GM23338 (cell line): ENCODE data around the gene CDKAL1. TPM values are rescaled to one million over a fixed set of nuclear protein-coding genes. Genes with fewer than 3 reads are reported as not detected.

Source experiments
- ATAC-seq: fragments of 200-7000 bp; cut with Tn5 transposase; 3 replicates; pipeline ENCODE4 v1.9.1; 2020
- DNase-seq: peaks from one replicate; pipeline ENCODE4 v3.0.0-alpha.2; 2015; ENCODE audit warnings: low spot score
- H2AFZ ChIP-seq: fragments of 200-600 bp; sonication (generic); 2 replicates; pipeline ENCODE4 v1.8.0; 2016; ENCODE audit warnings: antibody characterized with exemption, mild to moderate bottlenecking, moderate library complexity
- H3F3A ChIP-seq: fragments of 200-600 bp; sonication (generic); replicated peaks from 2 replicates; pipeline ENCODE4 v1.8.0; 2017; ENCODE audit warnings: antibody characterized with exemption, mixed run types, low read depth
- H3K27ac ChIP-seq: fragments of 200-600 bp; sonication (generic); 2 replicates; pipeline ENCODE4 v1.6.1; 2016; ENCODE audit warnings: low read depth
- H3K27me3 ChIP-seq: fragments of 200-600 bp; sonication (generic); 2 replicates; pipeline ENCODE4 v1.8.0; 2016; ENCODE audit warnings: mild to moderate bottlenecking, mixed run types, moderate library complexity; ENCODE audit not compliant: insufficient read depth
- H3K36me3 ChIP-seq: fragments of 200-600 bp; sonication (generic); 2 replicates; pipeline ENCODE4 v1.8.0; 2016; ENCODE audit warnings: mild to moderate bottlenecking; ENCODE audit not compliant: insufficient read depth
- H3K4me1 ChIP-seq: fragments of 200-600 bp; sonication (generic); 2 replicates; pipeline ENCODE4 v1.8.0; 2016; ENCODE audit warnings: mild to moderate bottlenecking, moderate library complexity; ENCODE audit not compliant: insufficient read depth
- H3K4me2 ChIP-seq: fragments of 200-600 bp; sonication (generic); 2 replicates; pipeline ENCODE4 v1.7.1; 2017; ENCODE audit warnings: mixed run types
- H3K4me3 ChIP-seq: fragments of 200-600 bp; sonication (generic); 2 replicates; pipeline ENCODE4 v1.6.1; 2016; ENCODE audit warnings: mixed run types
- H3K79me2 ChIP-seq: fragments of 200-600 bp; sonication (generic); replicated peaks from 2 replicates; pipeline ENCODE4 v1.8.0; 2017; ENCODE audit warnings: mild to moderate bottlenecking; ENCODE audit not compliant: insufficient read depth
- H3K9me2 ChIP-seq: fragments of 200-600 bp; sonication (generic); 2 replicates; pipeline ENCODE4 v1.8.0; 2017; ENCODE audit not compliant: insufficient read depth
- H4K20me1 ChIP-seq: fragments of 200-600 bp; sonication (generic); replicated peaks from 2 replicates; pipeline ENCODE4 v1.8.0; 2017; ENCODE audit warnings: mild to moderate bottlenecking; ENCODE audit not compliant: insufficient read depth
- H3K27ac Mint-ChIP-seq: 2 replicates; pipeline ENCODE4 v1.8.0; 2020; ENCODE audit warnings: inconsistent platforms, mild to moderate bottlenecking, moderate library complexity, mixed read lengths
- H3K27me3 Mint-ChIP-seq: 3 replicates; pipeline ENCODE4 v1.8.0; 2022; ENCODE audit warnings: low read depth, mild to moderate bottlenecking, moderate library complexity, mixed read lengths, inconsistent platforms; ENCODE audit not compliant: insufficient read depth, poor library complexity
- H3K36me3 Mint-ChIP-seq: 3 replicates; pipeline ENCODE4 v1.8.0; 2021; ENCODE audit warnings: low read depth, mild to moderate bottlenecking, inconsistent platforms, moderate library complexity, mixed read lengths
- H3K4me1 Mint-ChIP-seq: 3 replicates; pipeline ENCODE4 v1.8.0; 2020; ENCODE audit warnings: mild to moderate bottlenecking, inconsistent platforms, mixed read lengths
- H3K4me3 Mint-ChIP-seq: 3 replicates; pipeline ENCODE4 v1.8.0; 2021; ENCODE audit warnings: moderate library complexity, mild to moderate bottlenecking, inconsistent platforms, mixed read lengths
- H3K9me3 Mint-ChIP-seq: 3 replicates; pipeline ENCODE4 v1.8.0; 2020; ENCODE audit warnings: moderate library complexity, mild to moderate bottlenecking, inconsistent platforms, mixed read lengths
- CREB1 ChIP-seq: fragments of 250-450 bp; sonication (Bioruptor Pico); IDR thresholded peaks from 2 replicates; pipeline ENCODE4 v1.5.0; 2020; ENCODE audit warnings: low read depth, mild to moderate bottlenecking, moderate library complexity
- EZH2 ChIP-seq: fragments of 200-600 bp; sonication (generic); IDR thresholded peaks from one replicate; pipeline ENCODE4 v1.8.0; 2017; ENCODE audit warnings: antibody characterized with exemption, mild to moderate bottlenecking, low read depth; ENCODE audit not compliant: unreplicated experiment
- EZH2phosphoT487 ChIP-seq: fragments of 200-600 bp; sonication (generic); IDR thresholded peaks from one replicate; pipeline ENCODE4 v1.8.1; 2018; ENCODE audit warnings: antibody characterized with exemption; ENCODE audit not compliant: unreplicated experiment
- JUNB ChIP-seq: IDR thresholded peaks from one replicate; pipeline ENCODE4 v1.6.1; 2016; ENCODE audit warnings: antibody characterized with exemption; ENCODE audit not compliant: unreplicated experiment
- NANOG ChIP-seq: IDR thresholded peaks from 2 replicates; pipeline ENCODE4 v1.6.1; 2016; ENCODE audit warnings: antibody characterized with exemption, borderline replicate concordance
- POLR2AphosphoS5 ChIP-seq: IDR thresholded peaks from 2 replicates; pipeline ENCODE4 v1.6.1; 2016; ENCODE audit warnings: antibody characterized with exemption, low read depth
- polyA plus RNA-seq: library from polyadenylated mRNA; unstranded; fragments of >200 nt; fragmentation: Nextera tagmentation; extraction: Ambion mirVana; gene quantifications from 2 replicates; pipeline ENCODE4 v1.2.1, GENCODE V29; 2016
- total RNA-seq: library from RNA; depleted of rRNA; stranded (reverse); fragments of >200 nt; shearing (Covaris generic); gene quantifications from 2 replicates; pipeline ENCODE4 v1.2.3, GENCODE V29; 2014
- TF ChIP-seq, protein P1 (sequence below), 2 experiments: fragments of 200-600 bp in 1 of 2; sonication (generic) in 1 of 2; conservative IDR thresholded peaks; 2 replicates each; pipeline versions ENCODE4 v1.5.1 to v1.6.1; 2016 to 2017; ENCODE audit warnings: antibody characterized with exemption in 2 of 2, low read depth in 2 of 2, mild to moderate bottlenecking in 2 of 2, moderate library complexity in 1 of 2

The CDKAL1 gene
- total and polyA plus RNA-seq, 2 experiments from 2014 or later, result 17.8 to 35.0 TPM

- no peaks in the 10 kb centered on the region; the same call in 1 of the 2 replicates for H3K4me1 ChIP-seq
- no peaks in the 10 kb centered on the region for H3K79me2 ChIP-seq
- peaks cover 6% of the 10 kb centered on the region; the same call in 1 of the 3 replicates for H3K36me3 Mint-ChIP-seq
- no peak overlapping the region for H3K4me3 ChIP-seq
- no peaks in the 10 kb centered on the region for H3K9me2 ChIP-seq
- H4K20me1 ChIP-seq, result no peaks in the 10 kb centered on the region
- TF ChIP-seq EZH2phosphoT487, result no peak
- TF ChIP-seq, protein P1, sequence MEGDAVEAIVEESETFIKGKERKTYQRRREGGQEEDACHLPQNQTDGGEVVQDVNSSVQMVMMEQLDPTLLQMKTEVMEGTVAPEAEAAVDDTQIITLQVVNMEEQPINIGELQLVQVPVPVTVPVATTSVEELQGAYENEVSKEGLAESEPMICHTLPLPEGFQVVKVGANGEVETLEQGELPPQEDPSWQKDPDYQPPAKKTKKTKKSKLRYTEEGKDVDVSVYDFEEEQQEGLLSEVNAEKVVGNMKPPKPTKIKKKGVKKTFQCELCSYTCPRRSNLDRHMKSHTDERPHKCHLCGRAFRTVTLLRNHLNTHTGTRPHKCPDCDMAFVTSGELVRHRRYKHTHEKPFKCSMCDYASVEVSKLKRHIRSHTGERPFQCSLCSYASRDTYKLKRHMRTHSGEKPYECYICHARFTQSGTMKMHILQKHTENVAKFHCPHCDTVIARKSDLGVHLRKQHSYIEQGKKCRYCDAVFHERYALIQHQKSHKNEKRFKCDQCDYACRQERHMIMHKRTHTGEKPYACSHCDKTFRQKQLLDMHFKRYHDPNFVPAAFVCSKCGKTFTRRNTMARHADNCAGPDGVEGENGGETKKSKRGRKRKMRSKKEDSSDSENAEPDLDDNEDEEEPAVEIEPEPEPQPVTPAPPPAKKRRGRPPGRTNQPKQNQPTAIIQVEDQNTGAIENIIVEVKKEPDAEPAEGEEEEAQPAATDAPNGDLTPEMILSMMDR (conservative IDR thresholded peaks at IDR 0.05; ENCODE audit: low read depth in 2 of 2), result peak in 1 of 2 experiments; percentile 39; a peak in 3 of 4 replicates
- no peak overlapping the region for H3K27ac ChIP-seq
- peaks cover 15% of the 10 kb centered on the region; the same call in 2 of the 3 replicates for H3K4me1 Mint-ChIP-seq
- no peak overlapping the region for H3K27ac Mint-ChIP-seq
- H3K4me3 Mint-ChIP-seq, result no peak overlapping the region
- no peaks in the 10 kb centered on the region for H3F3A ChIP-seq
- H3K27me3 Mint-ChIP-seq, result no peaks in the 10 kb centered on the region
- H3K27me3 ChIP-seq, result no peaks in the 10 kb centered on the region
- no peaks in the 10 kb centered on the region for H3K36me3 ChIP-seq
- DNase-seq (no peak), ATAC-seq (no peak)
- no peaks in the 10 kb centered on the region for H3K9me3 Mint-ChIP-seq
- H2AFZ ChIP-seq, result no peak overlapping the region
- no peak overlapping the region for H3K4me2 ChIP-seq
These were observed 254.9 kb downstream of the CDKAL1 start for GRCh38 chr6:20789162-20789561.

- no peak for DNase-seq
- Histone ChIP-seq H4K20me1 (no peaks in the 10 kb centered on the region), H2AFZ (no peak overlapping the region), H3K27me3 (no peaks in the 10 kb centered on the region), H3K4me2 (no peak overlapping the region), H3K79me2 (no peaks in the 10 kb centered on the region), H3K4me3 (no peak overlapping the region), H3F3A (no peaks in the 10 kb centered on the region), H3K36me3 (no peaks in the 10 kb centered on the region), H3K27ac (no peak overlapping the region), H3K4me1 (no peaks in the 10 kb centered on the region; the same call in 1 of the 2 replicates), H3K9me2 (no peaks in the 10 kb centered on the region)
- H3K9me3 Mint-ChIP-seq, result no peaks in the 10 kb centered on the region
- peak overlapping the region; percentile 26; the same call in 1 of the 2 replicates for H3K27ac Mint-ChIP-seq
- peak; percentile 57; the same call in 2 of the 3 replicates for ATAC-seq
- no peaks in the 10 kb centered on the region for H3K27me3 Mint-ChIP-seq
- H3K36me3 Mint-ChIP-seq, result peaks cover 6% of the 10 kb centered on the region; the same call in 1 of the 3 replicates
- TF ChIP-seq EZH2 (no peak), CREB1 (no peak), POLR2AphosphoS5 (no peak), NANOG (no peak), JUNB (no peak)
- TF ChIP-seq, protein P1 (conservative IDR thresholded peaks at IDR 0.05; ENCODE audit: low read depth in 2 of 2), result peak; percentile 33 to 50; a peak in 3 of 4 replicates
- no peak overlapping the region for H3K4me3 Mint-ChIP-seq
- peaks cover 15% of the 10 kb centered on the region; the same call in 2 of the 3 replicates for H3K4me1 Mint-ChIP-seq
These were observed 256.0 kb downstream of the CDKAL1 start for GRCh38 chr6:20790032-20790791.
